H9 (cell line): ENCODE data around the gene ANK3. TPM values are rescaled to one million over a fixed set of nuclear protein-coding genes. Genes with fewer than 3 reads are reported as not detected.

Source experiments
- DNase-seq: peaks from one replicate; pipeline ENCODE4 v3.0.0-alpha.2; 2017
- H2AFZ ChIP-seq: one replicate; pipeline ENCODE4 v1.6.1; 2013; ENCODE audit warnings: mild to moderate bottlenecking, low read length, control low read depth, moderate library complexity
- H2AK5ac ChIP-seq: 2 replicates; pipeline ENCODE4 v1.6.1; 2013; ENCODE audit warnings: low read length, control low read depth, mixed read lengths; ENCODE audit not compliant: insufficient read length
- H2BK120ac ChIP-seq: one replicate; pipeline ENCODE4 v1.6.1; 2013; ENCODE audit warnings: low read depth, mild to moderate bottlenecking, low read length, control low read depth, inconsistent platforms; ENCODE audit not compliant: poor library complexity, severe bottlenecking
- H2BK12ac ChIP-seq: 2 replicates; pipeline ENCODE4 v1.6.1; 2013; ENCODE audit warnings: low read length, control low read depth, mixed read lengths, low read depth; ENCODE audit not compliant: insufficient read length
- H2BK15ac ChIP-seq: 2 replicates; pipeline ENCODE4 v1.6.1; 2013; ENCODE audit warnings: low read depth, low read length, control low read depth
- H2BK20ac ChIP-seq: one replicate; pipeline ENCODE4 v1.6.1; 2013; ENCODE audit warnings: low read depth, mild to moderate bottlenecking, low read length, control low read depth, inconsistent platforms; ENCODE audit not compliant: poor library complexity, severe bottlenecking
- H2BK5ac ChIP-seq: 2 replicates; pipeline ENCODE4 v1.6.1; 2013; ENCODE audit warnings: low read length, control low read depth, mixed read lengths; ENCODE audit not compliant: insufficient read length
- H3K14ac ChIP-seq: 2 replicates; pipeline ENCODE4 v1.6.1; 2013; ENCODE audit warnings: low read length, control low read depth; ENCODE audit not compliant: insufficient read depth
- H3K18ac ChIP-seq: 2 replicates; pipeline ENCODE4 v1.6.1; 2013; ENCODE audit warnings: low read depth, mild to moderate bottlenecking, mixed read lengths, low read length, control low read depth; ENCODE audit not compliant: insufficient read length
- H3K23ac ChIP-seq: 2 replicates; pipeline ENCODE4 v1.6.1; 2013; ENCODE audit warnings: low read length, control low read depth, mixed read lengths, low read depth; ENCODE audit not compliant: insufficient read length
- H3K23me2 ChIP-seq: 2 replicates; pipeline ENCODE4 v1.6.1; 2013; ENCODE audit warnings: low read depth, mild to moderate bottlenecking, mixed read lengths, low read length, control low read depth; ENCODE audit not compliant: insufficient read length, poor library complexity, severe bottlenecking
- H3K27ac ChIP-seq: 2 replicates; pipeline ENCODE4 v1.5.1; 2013; ENCODE audit warnings: low read length, control low read depth, mixed read lengths, low read depth; ENCODE audit not compliant: insufficient read length
- H3K27me3 ChIP-seq: 2 replicates; pipeline ENCODE4 v1.6.1; 2013; ENCODE audit warnings: low read length, control low read depth, inconsistent platforms; ENCODE audit not compliant: insufficient read depth
- H3K4ac ChIP-seq: 2 replicates; pipeline ENCODE4 v1.6.1; 2013; ENCODE audit warnings: low read depth, mild to moderate bottlenecking, control low read depth, inconsistent platforms, low read length, moderate library complexity
- H3K4me1 ChIP-seq: 2 replicates; pipeline ENCODE4 v1.6.1; 2013; ENCODE audit warnings: low read length, control low read depth, inconsistent platforms; ENCODE audit not compliant: insufficient read depth
- H3K4me2 ChIP-seq: 2 replicates; pipeline ENCODE4 v1.6.1; 2013; ENCODE audit warnings: low read length, control low read depth, mixed read lengths; ENCODE audit not compliant: insufficient read length, insufficient read depth
- H3K56ac ChIP-seq: 2 replicates; pipeline ENCODE4 v1.6.1; 2013; ENCODE audit warnings: low read depth, mild to moderate bottlenecking, mixed read lengths, low read length, control low read depth; ENCODE audit not compliant: insufficient read length
- H3K79me1 ChIP-seq: 2 replicates; pipeline ENCODE4 v1.6.1; 2013; ENCODE audit warnings: low read depth, mild to moderate bottlenecking, moderate library complexity, low read length, control low read depth, inconsistent platforms; ENCODE audit not compliant: insufficient read depth, poor library complexity, severe bottlenecking
- H3K79me2 ChIP-seq: 2 replicates; pipeline ENCODE4 v1.6.1; 2013; ENCODE audit warnings: low read length, control low read depth, inconsistent platforms; ENCODE audit not compliant: insufficient read depth
- H3K9ac ChIP-seq: 2 replicates; pipeline ENCODE4 v1.6.1; 2013; ENCODE audit warnings: low read length, control low read depth, mixed read lengths; ENCODE audit not compliant: insufficient read length; ENCODE audit errors: extremely low read depth
- H3K9me3 ChIP-seq: one replicate; pipeline ENCODE4 v1.6.1; 2013; ENCODE audit warnings: low read depth, low read length, inconsistent platforms; ENCODE audit not compliant: control insufficient read depth
- H3T11ph ChIP-seq: one replicate; pipeline ENCODE4 v1.6.1; 2013; ENCODE audit warnings: mild to moderate bottlenecking, low read length, control low read depth, inconsistent platforms
- H4K20me1 ChIP-seq: one replicate; pipeline ENCODE4 v1.6.1; 2013; ENCODE audit not compliant: control insufficient read depth, insufficient read length, insufficient read depth
- H4K5ac ChIP-seq: 2 replicates; pipeline ENCODE4 v1.6.1; 2013; ENCODE audit warnings: low read depth, mild to moderate bottlenecking, mixed read lengths, low read length, control low read depth; ENCODE audit not compliant: insufficient read length
- H4K8ac ChIP-seq: replicated peaks from 2 replicates; pipeline ENCODE4 v1.6.1; 2013; ENCODE audit warnings: low read length, control low read depth, mixed read lengths, low read depth; ENCODE audit not compliant: insufficient read length
- H4K91ac ChIP-seq: 2 replicates; pipeline ENCODE4 v1.6.1; 2013; ENCODE audit warnings: low read depth, mild to moderate bottlenecking, moderate library complexity, mixed read lengths, low read length, control low read depth; ENCODE audit not compliant: insufficient read length
- H3K27ac Mint-ChIP-seq, 3 experiments: 2 replicates in 2 of 3; 3 replicates in 1 of 3; pipeline ENCODE4 v1.8.0; 2020 to 2021; ENCODE audit warnings: mixed read lengths in 3 of 3, mild to moderate bottlenecking in 1 of 3, moderate library complexity in 1 of 3
- H3K27me3 Mint-ChIP-seq: 2 replicates; pipeline ENCODE4 v1.8.0; 2021; ENCODE audit warnings: low read depth, mild to moderate bottlenecking, moderate library complexity, mixed read lengths
- H3K36me3 Mint-ChIP-seq, 3 experiments: 2 replicates in 2 of 3; 3 replicates in 1 of 3; pipeline ENCODE4 v1.8.0; 2020 to 2021; ENCODE audit warnings: low read depth in 3 of 3, mixed read lengths in 3 of 3; ENCODE audit not compliant: insufficient read depth in 1 of 3
- H3K4me1 Mint-ChIP-seq, 2 experiments: 2 replicates each; pipeline ENCODE4 v1.8.0; 2020; ENCODE audit warnings: mixed read lengths in 2 of 2
- H3K4me3 Mint-ChIP-seq, 2 experiments: 2 replicates in 1 of 2; 3 replicates in 1 of 2; pipeline ENCODE4 v1.8.0; 2020 to 2021; ENCODE audit warnings: mild to moderate bottlenecking in 2 of 2, mixed read lengths in 2 of 2, moderate library complexity in 1 of 2
- H3K9me3 Mint-ChIP-seq, 2 experiments: 2 replicates in 1 of 2; 3 replicates in 1 of 2; pipeline ENCODE4 v1.8.0; 2020; ENCODE audit warnings: mild to moderate bottlenecking in 2 of 2, mixed read lengths in 2 of 2, moderate library complexity in 1 of 2
- CTCF ChIP-seq: fragments of 200-600 bp; sonication (generic); conservative IDR thresholded peaks from 3 replicates; pipeline ENCODE4 v1.8.0; 2021; ENCODE audit warnings: antibody characterized with exemption, mild to moderate bottlenecking
- WGBS: extraction: QIAGEN DNeasy Blood & Tissue Kit; methylation state at CpG from one replicate; pipeline ENCODE4 v1.1.7; 2013; ENCODE audit warnings: missing lambda C conversion rate, low lambda C conversion rate, mixed read lengths; ENCODE audit not compliant: insufficient read length; ENCODE audit errors: extremely low coverage; 5-methylcytosine and 5-hydroxymethylcytosine counted together
- total RNA-seq: library from RNA; stranded (reverse); gene quantifications from 2 replicates; pipeline ENCODE4 v1.2.1, GENCODE V29; 2021

The ANK3 gene
- total RNA-seq, 1 experiment from 2014 or later = 59.6 TPM

GRCh38 chr10:60235001-60235400, 154.7 kb downstream of the ANK3 start:
- H3K4me3 Mint-ChIP-seq = no peak overlapping the region
- no peak overlapping the region for H4K5ac ChIP-seq
- no peak overlapping the region for H3K14ac ChIP-seq
- TF ChIP-seq CTCF = no peak
- no peak overlapping the region for H2BK5ac ChIP-seq
- H2AFZ ChIP-seq = no peak overlapping the region
- no peaks in the 10 kb centered on the region for H3K23me2 ChIP-seq
- no peak overlapping the region for H3K4me2 ChIP-seq
- H3K27ac ChIP-seq = no peak overlapping the region
- no peaks in the 10 kb centered on the region for H3K9me3 ChIP-seq
- no peaks in the 10 kb centered on the region; the same call in 1 of the 2 replicates for H3K4me1 ChIP-seq
- H3K79me2 ChIP-seq = no peaks in the 10 kb centered on the region
- no peak overlapping the region for H2BK12ac ChIP-seq
- H2BK15ac ChIP-seq = no peak overlapping the region
- no peak overlapping the region for H3K18ac ChIP-seq
- no peak overlapping the region for H3K4ac ChIP-seq
- no peak overlapping the region for H3K27ac Mint-ChIP-seq
- peaks cover 7 to 20% of the 10 kb centered on the region in 2 experiments for H3K4me1 Mint-ChIP-seq
- DNase-seq = no peak
- no peak overlapping the region for H3K23ac ChIP-seq
- no peak overlapping the region for H3K9ac ChIP-seq
- H2BK20ac ChIP-seq = no peak overlapping the region
- no peak overlapping the region for H3K56ac ChIP-seq
- H2AK5ac ChIP-seq = no peak overlapping the region
- H3K27me3 Mint-ChIP-seq = no peaks in the 10 kb centered on the region
- no CpG with 5 or more reads among the region's 1 CpG for WGBS
- no peak overlapping the region for H4K91ac ChIP-seq
- no peaks in the 10 kb centered on the region for H3K27me3 ChIP-seq
- no peaks in the 10 kb centered on the region for H4K20me1 ChIP-seq
- H3T11ph ChIP-seq = no peak overlapping the region
- no peaks in the 10 kb centered on the region for H3K79me1 ChIP-seq
- H3K9me3 Mint-ChIP-seq = no peaks in the 10 kb centered on the region
- no peak overlapping the region for H2BK120ac ChIP-seq
- no peak overlapping the region for H4K8ac ChIP-seq
- no peaks in the 10 kb centered on the region for H3K36me3 Mint-ChIP-seq
